Natural killer cell (primary cell): ENCODE data around the gene SAMD11. TPM values are rescaled to one million over a fixed set of nuclear protein-coding genes. Genes with fewer than 3 reads are reported as not detected.

Experiments used
- ATAC-seq, 3 donors: fragments of 150-1000 bp in 2 of 3; fragments of 200-7000 bp in 1 of 3; cut with Tn5 transposase; 1 replicate in 1 of 3; 2 replicates in 2 of 3; pipeline ENCODE4 v1.10.0; 2021; ENCODE audit warnings: mild to moderate bottlenecking in 2 of 3, moderate library complexity in 2 of 3
- DNase-seq, 2 donors: peaks; one replicate each; pipeline versions ENCODE4 v3.0.0 to v3.0.0-alpha.2; 2013 to 2021; ENCODE audit warnings: mixed read lengths in 1 of 2
- H3K27ac ChIP-seq: one replicate; pipeline ENCODE4 v1.5.1; 2013; ENCODE audit warnings: mild to moderate bottlenecking, low read length
- H3K27me3 ChIP-seq: one replicate; pipeline ENCODE4 v1.6.1; 2013; ENCODE audit warnings: low read length; ENCODE audit not compliant: control insufficient read depth, insufficient read depth
- H3K36me3 ChIP-seq: one replicate; pipeline ENCODE4 v1.6.1; 2013; ENCODE audit warnings: low read length; ENCODE audit not compliant: control insufficient read depth, insufficient read depth
- H3K4me1 ChIP-seq: one replicate; pipeline ENCODE4 v1.6.1; 2013; ENCODE audit warnings: low read length; ENCODE audit not compliant: control insufficient read depth, insufficient read depth
- H3K4me3 ChIP-seq: one replicate; pipeline ENCODE4 v1.5.1; 2013; ENCODE audit warnings: low read length
- H3K9me3 ChIP-seq: one replicate; pipeline ENCODE4 v1.6.1; 2013; ENCODE audit warnings: low read length; ENCODE audit not compliant: control insufficient read depth, insufficient read depth
- H3K27ac Mint-ChIP-seq, 2 donors: one replicate each; pipeline ENCODE4 v1.8.0; 2022; ENCODE audit warnings: mild to moderate bottlenecking in 2 of 2, mixed read lengths in 2 of 2, moderate library complexity in 1 of 2
- H3K27me3 Mint-ChIP-seq, 2 donors: one replicate each; pipeline ENCODE4 v1.8.0; 2022; ENCODE audit warnings: low read depth in 2 of 2, mixed read lengths in 2 of 2
- H3K36me3 Mint-ChIP-seq: one replicate; pipeline ENCODE4 v1.8.0; 2022; ENCODE audit warnings: mixed read lengths
- H3K4me1 Mint-ChIP-seq, 2 donors: one replicate each; pipeline ENCODE4 v1.8.0; 2022; ENCODE audit warnings: mixed read lengths in 2 of 2
- H3K4me3 Mint-ChIP-seq: one replicate; pipeline ENCODE4 v1.8.0; 2022; ENCODE audit warnings: mild to moderate bottlenecking, moderate library complexity, mixed read lengths
- H3K9me3 Mint-ChIP-seq, 2 donors: one replicate each; pipeline ENCODE4 v1.8.0; 2022; ENCODE audit warnings: mixed read lengths in 2 of 2
- WGBS: methylation state at CpG from one replicate; pipeline ENCODE4 v1.1.7; 2013; ENCODE audit warnings: missing lambda C conversion rate; ENCODE audit not compliant: insufficient coverage; 5-methylcytosine and 5-hydroxymethylcytosine counted together
- intact Hi-C: fragments of 100-400 bp; cut with micrococcal nuclease; formaldehyde crosslinking; loops from one replicate; pipeline ENCODE4 v1.14.2; 2022
- total RNA-seq, 4 donors: library from RNA; stranded (reverse); fragments of 120-200 nt in 1 of 4; gene quantifications; one replicate each; pipeline versions ENCODE4 v1.2.3 to v1.2.4, GENCODE V29; 2013 to 2022
- TF ChIP-seq, protein P1 (sequence below): fragments of 200-600 bp; IDR thresholded peaks from one replicate; pipeline ENCODE4 v1.8.0; 2022; ENCODE audit warnings: antibody characterized with exemption

Gene SAMD11
- total RNA-seq, 3 donors from 2014 or later (not counting 1 experiment from before 2014, with no cell fraction given): not detected

GRCh38 chr1:942864-943533 lies 19.3 kb downstream of the SAMD11 start:
- Histone ChIP-seq H3K4me3 (no peak overlapping the region), H3K4me1 (peaks cover 30% of the 10 kb centered on the region), H3K27me3 (peaks cover 30% of the 10 kb centered on the region), H3K9me3 (no peaks in the 10 kb centered on the region), H3K27ac (no peak overlapping the region), H3K36me3 (peaks cover 22% of the 10 kb centered on the region)
- ATAC-seq (no peak), DNase-seq (no peak)
- H3K9me3 Mint-ChIP-seq: no peaks in the 10 kb centered on the region
- H3K36me3 Mint-ChIP-seq: no peaks in the 10 kb centered on the region
- intact Hi-C loops: no loop called here
- H3K27ac Mint-ChIP-seq: no peak overlapping the region
- H3K4me3 Mint-ChIP-seq: no peak overlapping the region
- peaks cover 12 to 21% of the 10 kb centered on the region in 2 donors for H3K27me3 Mint-ChIP-seq
- 20% methylated on average over 26 of the region's 27 CpGs for WGBS
- peaks cover 0 to 12% of the 10 kb centered on the region in 2 donors for H3K4me1 Mint-ChIP-seq
- TF ChIP-seq, protein P1, sequence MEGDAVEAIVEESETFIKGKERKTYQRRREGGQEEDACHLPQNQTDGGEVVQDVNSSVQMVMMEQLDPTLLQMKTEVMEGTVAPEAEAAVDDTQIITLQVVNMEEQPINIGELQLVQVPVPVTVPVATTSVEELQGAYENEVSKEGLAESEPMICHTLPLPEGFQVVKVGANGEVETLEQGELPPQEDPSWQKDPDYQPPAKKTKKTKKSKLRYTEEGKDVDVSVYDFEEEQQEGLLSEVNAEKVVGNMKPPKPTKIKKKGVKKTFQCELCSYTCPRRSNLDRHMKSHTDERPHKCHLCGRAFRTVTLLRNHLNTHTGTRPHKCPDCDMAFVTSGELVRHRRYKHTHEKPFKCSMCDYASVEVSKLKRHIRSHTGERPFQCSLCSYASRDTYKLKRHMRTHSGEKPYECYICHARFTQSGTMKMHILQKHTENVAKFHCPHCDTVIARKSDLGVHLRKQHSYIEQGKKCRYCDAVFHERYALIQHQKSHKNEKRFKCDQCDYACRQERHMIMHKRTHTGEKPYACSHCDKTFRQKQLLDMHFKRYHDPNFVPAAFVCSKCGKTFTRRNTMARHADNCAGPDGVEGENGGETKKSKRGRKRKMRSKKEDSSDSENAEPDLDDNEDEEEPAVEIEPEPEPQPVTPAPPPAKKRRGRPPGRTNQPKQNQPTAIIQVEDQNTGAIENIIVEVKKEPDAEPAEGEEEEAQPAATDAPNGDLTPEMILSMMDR: no peak

DNA sequence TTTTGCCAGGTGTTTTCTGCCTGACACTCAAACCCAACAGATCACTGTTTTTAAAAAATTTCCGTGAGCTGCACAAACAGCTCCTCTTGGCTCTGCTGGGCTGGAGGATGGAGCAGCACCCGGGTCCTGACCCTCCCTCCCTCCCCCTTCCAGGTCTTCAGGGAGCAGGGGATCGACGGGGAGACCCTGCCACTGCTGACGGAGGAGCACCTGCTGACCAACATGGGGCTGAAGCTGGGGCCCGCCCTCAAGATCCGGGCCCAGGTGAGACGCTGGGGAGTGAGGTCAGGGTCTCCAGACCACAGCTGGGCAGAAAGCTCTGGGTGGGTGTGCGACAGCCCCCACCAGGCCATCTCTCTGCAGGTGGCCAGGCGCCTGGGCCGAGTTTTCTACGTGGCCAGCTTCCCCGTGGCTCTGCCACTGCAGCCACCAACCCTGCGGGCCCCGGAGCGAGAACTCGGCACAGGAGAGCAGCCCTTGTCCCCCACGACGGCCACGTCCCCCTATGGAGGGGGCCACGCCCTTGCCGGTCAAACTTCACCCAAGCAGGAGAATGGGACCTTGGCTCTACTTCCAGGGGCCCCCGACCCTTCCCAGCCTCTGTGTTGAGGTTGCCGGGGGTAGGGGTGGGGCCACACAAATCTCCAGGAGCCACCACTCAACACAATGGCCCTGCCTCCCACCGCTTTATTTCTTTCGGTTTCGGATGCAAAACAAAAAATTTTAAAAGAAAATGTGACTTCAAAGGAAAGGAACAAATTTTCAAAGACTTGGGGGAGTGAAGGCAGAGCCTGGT lies 20.0 kb downstream of the SAMD11 start:
- Mint-ChIP-seq H3K4me3 (no peak overlapping the region), H3K27me3 (peaks cover 9 to 14% of the 10 kb centered on the region in 2 donors)
- no peak overlapping the region for H3K4me3 ChIP-seq

DNA sequence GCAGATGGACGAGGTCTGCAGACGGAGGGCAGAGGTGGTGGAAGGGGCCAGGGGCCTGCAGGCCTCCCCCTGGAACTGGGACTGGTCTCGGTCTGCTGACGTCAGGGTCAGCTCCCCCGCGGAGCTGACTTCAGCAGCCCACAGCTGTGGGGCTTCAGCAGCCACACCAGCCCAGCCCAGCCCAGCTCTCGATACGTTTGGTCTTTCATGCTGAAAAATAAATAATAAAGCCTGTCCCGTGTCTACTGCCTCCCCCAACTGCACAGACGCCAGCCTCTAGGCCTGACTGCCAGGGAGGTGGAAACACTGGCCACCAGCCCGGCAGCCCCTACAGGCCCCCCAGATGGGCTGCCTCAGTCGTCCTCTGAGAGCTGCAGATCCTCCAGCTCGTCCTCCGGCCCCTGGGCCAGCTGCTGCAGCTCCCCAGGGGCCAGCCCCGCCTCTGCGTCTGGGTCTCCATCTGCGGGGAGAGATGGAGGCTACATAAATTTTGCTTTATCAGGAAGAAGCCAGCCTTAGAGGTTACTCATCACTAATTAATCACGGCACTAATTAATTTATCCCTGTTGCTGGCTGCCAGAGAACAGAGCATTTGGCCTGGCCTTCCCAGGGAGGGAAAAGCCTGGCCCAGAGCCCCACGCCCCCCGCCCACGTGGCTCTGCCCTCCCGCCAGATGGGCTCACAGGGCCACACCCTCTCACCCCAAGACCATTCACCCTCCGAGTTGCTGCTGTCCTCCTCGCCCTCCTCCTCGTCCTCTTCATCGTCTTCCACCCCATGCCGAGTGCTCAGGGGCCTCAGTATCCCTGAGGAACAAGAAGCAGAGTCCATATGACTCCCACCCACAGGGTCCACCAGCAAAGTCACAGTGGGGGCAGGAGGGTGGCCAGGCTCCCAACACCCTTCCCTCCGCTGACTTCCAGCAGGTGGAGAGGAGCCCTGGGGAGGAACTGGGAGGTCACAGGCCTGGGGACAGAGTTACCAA lies 20.9 kb downstream of the SAMD11 start:
- no peak overlapping the region for H3K27ac Mint-ChIP-seq
- H3K36me3 ChIP-seq: peaks cover 37% of the 10 kb centered on the region
- no peak overlapping the region for H3K27ac ChIP-seq
- peaks cover under 1 to 8% of the 10 kb centered on the region in 2 donors for H3K27me3 Mint-ChIP-seq
- H3K4me3 ChIP-seq: no peak overlapping the region
- H3K36me3 Mint-ChIP-seq: no peaks in the 10 kb centered on the region
- intact Hi-C loops: no loop called here
- no peak for ATAC-seq
- no peak for DNase-seq
- peaks cover 24% of the 10 kb centered on the region for H3K27me3 ChIP-seq
- no peaks in the 10 kb centered on the region for H3K9me3 Mint-ChIP-seq
- no peaks in the 10 kb centered on the region for H3K9me3 ChIP-seq
- H3K4me3 Mint-ChIP-seq: no peak overlapping the region
- 91% methylated on average over 28 of the region's 28 CpGs for WGBS
- H3K4me1 Mint-ChIP-seq: peaks cover 0 to 12% of the 10 kb centered on the region in 2 donors
- H3K4me1 ChIP-seq: peaks cover 27% of the 10 kb centered on the region
- TF ChIP-seq, protein P1: no peak

More for the DNA sequence above, 20.0 kb downstream of the SAMD11 start:
- H3K9me3 Mint-ChIP-seq: no peaks in the 10 kb centered on the region
- H3K36me3 Mint-ChIP-seq: no peaks in the 10 kb centered on the region
- peaks cover 0 to 12% of the 10 kb centered on the region in 2 donors for H3K4me1 Mint-ChIP-seq
- DNase-seq (no peak), ATAC-seq (no peak)
- Histone ChIP-seq H3K9me3 (no peaks in the 10 kb centered on the region), H3K27me3 (peaks cover 30% of the 10 kb centered on the region), H3K4me1 (peaks cover 30% of the 10 kb centered on the region), H3K36me3 (peaks cover 29% of the 10 kb centered on the region), H3K27ac (no peak overlapping the region)
- intact Hi-C loops: no loop called here
- H3K27ac Mint-ChIP-seq: no peak overlapping the region
- TF ChIP-seq, protein P1: no peak
- 91% methylated on average over 27 of the region's 27 CpGs for WGBS
